PC-3 (cell line): ENCODE results near the gene MAP10.

ENCODE experiments used
- EZH2 ChIP-seq: fragments of 300-600 bp; sonication (generic); IDR thresholded peaks from one replicate; pipeline ENCODE4 v1.6.1; 2017; ENCODE audit warnings: antibody characterized with exemption, mild to moderate bottlenecking, low read length; ENCODE audit not compliant: unreplicated experiment
- TF ChIP-seq, protein P1 (sequence below): fragments of 300-600 bp; sonication (generic); conservative IDR thresholded peaks from 2 replicates; pipeline ENCODE4 v1.5.1; 2017; ENCODE audit warnings: antibody characterized with exemption, low read depth, mild to moderate bottlenecking, low read length

DNA sequence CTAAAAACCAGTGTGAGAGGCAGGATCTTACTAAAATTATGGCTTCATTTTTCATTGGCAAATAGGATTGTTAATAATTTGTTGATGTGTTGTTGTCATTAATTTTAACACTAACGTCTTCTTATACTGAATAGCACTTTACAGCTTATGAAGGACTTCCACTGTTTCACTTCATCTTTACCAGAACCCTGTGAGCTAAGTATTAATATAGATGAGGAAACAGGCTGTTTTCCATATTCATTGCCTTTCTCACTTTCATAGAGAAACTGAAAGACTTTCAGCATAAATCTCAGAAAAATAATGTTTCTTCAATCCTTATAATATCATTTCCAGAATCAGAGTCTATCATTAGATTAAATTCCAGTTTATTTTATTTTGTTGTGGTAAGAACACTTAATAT, 8.5 kb downstream of the MAP10 start:
- TF ChIP-seq, protein P1, sequence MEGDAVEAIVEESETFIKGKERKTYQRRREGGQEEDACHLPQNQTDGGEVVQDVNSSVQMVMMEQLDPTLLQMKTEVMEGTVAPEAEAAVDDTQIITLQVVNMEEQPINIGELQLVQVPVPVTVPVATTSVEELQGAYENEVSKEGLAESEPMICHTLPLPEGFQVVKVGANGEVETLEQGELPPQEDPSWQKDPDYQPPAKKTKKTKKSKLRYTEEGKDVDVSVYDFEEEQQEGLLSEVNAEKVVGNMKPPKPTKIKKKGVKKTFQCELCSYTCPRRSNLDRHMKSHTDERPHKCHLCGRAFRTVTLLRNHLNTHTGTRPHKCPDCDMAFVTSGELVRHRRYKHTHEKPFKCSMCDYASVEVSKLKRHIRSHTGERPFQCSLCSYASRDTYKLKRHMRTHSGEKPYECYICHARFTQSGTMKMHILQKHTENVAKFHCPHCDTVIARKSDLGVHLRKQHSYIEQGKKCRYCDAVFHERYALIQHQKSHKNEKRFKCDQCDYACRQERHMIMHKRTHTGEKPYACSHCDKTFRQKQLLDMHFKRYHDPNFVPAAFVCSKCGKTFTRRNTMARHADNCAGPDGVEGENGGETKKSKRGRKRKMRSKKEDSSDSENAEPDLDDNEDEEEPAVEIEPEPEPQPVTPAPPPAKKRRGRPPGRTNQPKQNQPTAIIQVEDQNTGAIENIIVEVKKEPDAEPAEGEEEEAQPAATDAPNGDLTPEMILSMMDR, result no peak
- TF ChIP-seq EZH2, result no peak
